ENCODE results near the gene M1AP.

- TF ChIP-seq POLR2AphosphoS5 (IDR thresholded peaks at IDR 0.05; ENCODE audit: low read depth, low read length) (no peak), POLR2A (IDR thresholded peaks at IDR 0.05; ENCODE audit: low read depth, low read length) (no peak)
Measured at GRCh38 chr2:74670263-74670662, 22.1 kb upstream of the M1AP start.

All from GM12892 (cell line).